GM19455 (cell line): ENCODE data around the gene PNP.
A peak's percentile ranks its signal among the peaks of the same experiment; 100 is the strongest.
"Not testable (repeated sequence)": the region's sequence is repeated elsewhere in the genome, so short reads cannot be mapped to it uniquely, and the experiment has no call there.

ENCODE experiments used
- ATAC-seq: cut with Tn5 transposase; IDR thresholded peaks from one replicate; pipeline ENCODE4 v1.9.1; 2021; ENCODE audit not compliant: unreplicated experiment

PNP gene

DNA sequence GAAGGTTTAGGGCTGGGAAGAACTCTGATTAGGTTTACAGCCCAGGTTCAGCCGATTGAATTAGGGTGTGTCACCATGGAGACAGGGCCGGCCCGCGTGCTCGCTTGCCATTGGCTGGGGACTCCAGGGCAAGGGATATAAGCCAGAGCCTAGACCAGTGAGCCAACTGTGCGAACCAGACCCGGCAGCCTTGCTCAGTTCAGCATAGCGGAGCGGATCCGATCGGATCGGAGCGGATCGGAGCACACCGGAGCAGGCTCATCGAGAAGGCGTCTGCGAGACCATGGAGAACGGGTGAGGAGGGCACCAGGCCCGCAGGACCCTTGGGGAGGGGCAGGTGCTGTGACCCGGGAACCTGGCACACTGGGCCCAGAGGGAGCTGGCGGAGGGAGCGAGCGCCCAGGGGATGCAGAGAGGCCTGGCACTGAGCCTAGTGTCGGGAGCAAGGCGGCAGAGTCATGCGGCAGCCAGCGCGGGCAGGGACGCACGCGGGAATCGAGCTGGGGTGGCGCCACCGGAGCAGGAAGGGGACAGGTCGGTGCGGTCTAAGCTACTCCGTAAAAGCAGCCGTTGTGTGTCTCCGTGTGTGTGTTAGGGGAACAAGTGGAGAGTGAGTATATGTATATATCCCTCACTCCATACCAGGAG, at the start of gene PNP:
TSS of gene PNP (plus strand) at position 165 of the 648 bp plus-strand sequence. CDS start at position 284, 119 bp downstream.
- ATAC-seq, result peak; percentile 96

DNA sequence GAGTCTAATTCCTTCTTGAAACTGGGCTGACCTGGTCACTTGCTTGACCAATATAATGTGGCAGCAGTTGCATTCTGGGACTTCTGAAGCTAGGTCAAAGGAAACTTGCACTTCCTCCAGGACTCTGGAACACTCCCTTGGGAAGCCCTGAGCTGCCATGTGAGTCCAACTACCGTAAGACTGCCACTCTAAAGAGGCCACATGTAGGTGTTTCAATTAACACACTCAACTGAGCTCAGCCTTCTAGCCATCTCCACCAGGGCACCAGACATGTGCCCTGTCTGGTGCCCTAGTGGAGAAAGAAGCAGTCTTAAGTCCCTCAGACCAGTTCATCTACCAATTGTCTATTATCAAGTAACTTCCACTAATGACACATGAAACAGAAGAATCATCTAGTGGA, 49.8 kb upstream of the PNP start:
- ATAC-seq, result no peak

DNA sequence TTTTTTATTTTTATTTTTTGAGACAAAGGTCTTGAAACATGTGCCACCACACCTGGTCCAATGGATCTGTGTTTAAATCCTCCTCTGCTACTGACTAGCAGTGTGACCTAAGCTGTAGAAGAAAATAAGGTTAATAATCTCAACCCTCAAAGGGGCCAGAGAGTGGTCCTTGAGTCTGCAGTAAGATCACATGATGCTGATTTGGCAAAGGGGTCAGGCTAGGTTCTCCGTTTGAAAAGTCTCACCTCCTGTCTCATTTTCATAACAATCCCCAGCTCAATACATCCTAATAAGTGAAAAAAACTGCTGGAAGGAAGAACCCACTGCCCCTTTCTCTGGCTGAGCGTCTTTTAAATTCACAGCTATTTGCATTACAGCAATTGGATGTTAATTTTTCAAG, 47.9 kb upstream of the PNP start:
- no peak for ATAC-seq

DNA sequence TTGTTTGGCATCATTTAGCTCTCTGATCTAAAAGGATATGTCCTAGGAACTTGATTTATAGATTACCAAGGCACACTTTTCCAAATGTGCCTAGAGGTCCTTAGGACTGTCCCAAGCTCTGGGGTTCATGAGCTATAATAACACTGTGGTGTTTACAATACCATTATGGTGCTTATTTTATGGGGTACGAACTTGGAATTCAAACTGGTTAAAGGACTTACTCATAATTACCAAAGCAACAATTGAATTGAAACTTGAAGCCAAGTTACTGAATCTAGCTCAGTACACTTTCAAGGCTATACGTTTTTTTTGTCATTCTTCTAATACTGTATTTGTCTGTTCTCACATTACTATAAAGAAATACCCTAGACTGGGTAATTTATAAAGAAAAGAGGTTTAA, 46.3 kb upstream of the PNP start:
- ATAC-seq, result no peak

DNA sequence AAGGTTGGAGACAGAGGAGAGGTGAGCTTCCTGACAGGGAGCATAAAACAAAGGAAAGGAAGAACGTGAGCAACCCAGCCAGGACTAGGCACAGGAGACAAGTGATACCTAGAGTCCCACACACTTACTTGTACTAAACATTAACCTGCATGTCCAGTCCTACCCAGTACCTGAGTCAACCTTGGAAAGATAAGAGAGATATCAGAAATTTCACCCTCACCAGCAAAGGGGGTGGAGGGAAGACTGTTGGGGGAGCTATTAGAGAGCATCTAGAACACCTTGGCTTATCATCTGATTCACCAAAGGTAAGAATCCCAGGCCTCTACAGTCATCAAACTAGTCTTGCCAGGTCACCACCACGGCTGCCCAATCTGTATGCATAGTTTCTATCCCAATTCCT, 44.4 kb upstream of the PNP start:
- no peak for ATAC-seq

DNA sequence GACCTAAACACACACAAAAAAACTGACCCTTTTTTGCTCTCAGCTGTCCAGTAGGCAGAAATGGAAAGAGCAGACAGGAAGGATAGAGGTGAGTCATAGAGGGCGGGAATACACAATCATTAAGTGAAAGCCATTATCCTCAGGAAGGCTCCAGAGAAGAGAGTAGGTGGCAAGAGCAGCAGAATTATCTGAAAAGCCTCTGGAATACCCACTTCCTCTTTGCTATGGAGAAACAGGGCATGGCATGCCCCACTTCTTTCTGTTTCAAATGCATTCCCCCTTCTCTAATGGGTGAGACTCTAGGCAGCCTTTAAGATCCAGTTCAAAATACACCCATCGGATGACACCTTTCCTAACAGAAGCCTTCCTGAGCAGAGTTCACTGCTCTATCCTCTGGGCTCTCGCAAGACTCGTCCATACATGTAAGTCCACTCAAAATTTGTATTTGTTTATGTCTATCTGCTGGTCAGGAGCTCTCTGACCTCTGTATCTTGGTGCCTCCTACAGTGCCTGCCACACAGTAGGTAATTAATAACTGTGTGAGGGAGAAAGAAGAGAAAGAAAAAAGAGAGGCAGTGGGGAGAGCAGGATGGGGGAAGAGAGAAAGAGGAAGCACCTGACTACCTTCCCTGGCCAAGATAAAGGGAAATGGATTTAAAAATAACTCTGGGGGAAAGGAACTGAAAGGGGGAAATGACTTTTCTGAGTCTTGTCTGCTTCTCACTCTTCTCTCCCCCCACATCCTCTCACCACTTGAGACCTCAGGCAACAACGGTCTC, 41.8 kb upstream of the PNP start:
- ATAC-seq, result peak; percentile 85

DNA sequence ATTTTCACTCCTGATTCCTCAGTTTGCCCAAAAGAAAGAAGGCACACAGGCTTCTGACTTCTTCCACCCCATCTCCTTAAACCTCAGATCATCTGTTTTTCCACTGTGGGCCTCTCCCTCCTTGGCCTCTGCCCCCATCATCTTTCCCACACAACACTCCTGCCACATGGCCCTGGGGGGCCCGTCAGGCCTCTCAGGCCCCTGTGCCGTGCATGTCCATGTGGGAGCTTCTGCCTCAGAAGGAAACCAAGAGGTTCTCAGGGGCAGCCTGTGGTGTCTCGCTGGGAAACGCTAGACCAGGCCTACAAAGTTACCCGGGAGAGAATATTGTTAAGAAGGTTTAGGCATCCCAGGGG, 41.2 kb upstream of the PNP start:
- peak; percentile 37 for ATAC-seq

DNA sequence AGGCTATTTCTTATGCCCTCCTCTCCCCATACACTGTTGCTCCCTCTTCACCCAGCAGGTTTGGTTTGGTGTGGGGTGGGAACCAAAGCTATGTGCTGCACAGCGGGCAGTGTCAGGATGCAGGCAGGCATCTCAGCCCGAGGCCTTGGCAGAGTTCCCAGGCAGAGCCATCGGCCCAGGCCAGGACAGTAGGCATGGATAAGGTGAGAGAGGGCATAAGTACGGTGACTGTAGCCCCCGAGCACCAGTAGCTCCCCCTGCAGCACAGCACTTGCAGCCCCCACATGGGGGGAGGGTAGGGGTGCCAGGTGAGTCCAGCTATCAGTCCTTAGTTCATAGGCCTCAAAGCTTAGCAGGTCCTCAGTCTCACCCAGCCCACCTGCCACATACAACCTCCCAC, 40.4 kb upstream of the PNP start:
- ATAC-seq, result no peak

DNA sequence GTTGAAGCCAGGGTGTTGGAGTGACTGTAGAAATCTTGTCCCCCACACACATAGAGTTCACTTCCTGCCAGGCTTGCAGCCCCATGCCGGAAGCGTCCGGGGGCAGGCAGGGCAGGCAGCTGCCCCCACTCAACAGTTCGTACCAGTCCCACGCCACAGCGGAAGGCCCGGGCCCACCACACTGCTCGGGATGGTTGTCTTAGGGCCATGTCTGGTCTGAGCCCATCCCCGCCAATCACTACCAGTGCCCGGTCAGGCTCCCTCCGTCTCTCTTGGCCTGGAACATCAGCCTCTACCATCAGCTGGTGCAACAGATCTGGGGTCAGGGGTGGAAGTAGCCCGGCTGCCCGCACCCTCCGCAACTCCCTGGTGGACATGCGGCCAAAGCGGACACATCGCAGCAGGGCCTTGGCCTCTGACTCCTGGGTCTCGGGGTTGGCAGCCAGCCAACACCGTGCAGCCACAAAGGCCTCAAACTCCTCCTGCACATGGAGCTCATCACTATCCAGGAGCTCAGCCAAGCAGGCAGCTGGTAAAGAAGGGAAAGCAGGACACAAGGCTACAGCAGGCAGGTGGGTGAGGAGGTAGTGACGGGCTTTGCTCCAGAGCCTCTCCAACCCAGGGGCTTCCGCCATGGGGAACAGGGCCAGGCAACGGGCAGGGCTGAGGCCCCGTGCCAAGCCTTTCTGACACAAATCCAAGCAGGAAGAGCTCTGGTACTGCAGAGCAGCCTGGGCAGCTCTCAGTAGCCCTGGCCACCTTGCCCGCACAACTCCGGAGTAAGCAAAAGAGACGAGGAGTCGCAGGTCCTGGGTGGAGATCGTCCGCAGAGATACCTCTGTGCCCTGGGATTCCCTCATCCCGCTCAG, 39.2 kb upstream of the PNP start:
- ATAC-seq, result no peak

DNA sequence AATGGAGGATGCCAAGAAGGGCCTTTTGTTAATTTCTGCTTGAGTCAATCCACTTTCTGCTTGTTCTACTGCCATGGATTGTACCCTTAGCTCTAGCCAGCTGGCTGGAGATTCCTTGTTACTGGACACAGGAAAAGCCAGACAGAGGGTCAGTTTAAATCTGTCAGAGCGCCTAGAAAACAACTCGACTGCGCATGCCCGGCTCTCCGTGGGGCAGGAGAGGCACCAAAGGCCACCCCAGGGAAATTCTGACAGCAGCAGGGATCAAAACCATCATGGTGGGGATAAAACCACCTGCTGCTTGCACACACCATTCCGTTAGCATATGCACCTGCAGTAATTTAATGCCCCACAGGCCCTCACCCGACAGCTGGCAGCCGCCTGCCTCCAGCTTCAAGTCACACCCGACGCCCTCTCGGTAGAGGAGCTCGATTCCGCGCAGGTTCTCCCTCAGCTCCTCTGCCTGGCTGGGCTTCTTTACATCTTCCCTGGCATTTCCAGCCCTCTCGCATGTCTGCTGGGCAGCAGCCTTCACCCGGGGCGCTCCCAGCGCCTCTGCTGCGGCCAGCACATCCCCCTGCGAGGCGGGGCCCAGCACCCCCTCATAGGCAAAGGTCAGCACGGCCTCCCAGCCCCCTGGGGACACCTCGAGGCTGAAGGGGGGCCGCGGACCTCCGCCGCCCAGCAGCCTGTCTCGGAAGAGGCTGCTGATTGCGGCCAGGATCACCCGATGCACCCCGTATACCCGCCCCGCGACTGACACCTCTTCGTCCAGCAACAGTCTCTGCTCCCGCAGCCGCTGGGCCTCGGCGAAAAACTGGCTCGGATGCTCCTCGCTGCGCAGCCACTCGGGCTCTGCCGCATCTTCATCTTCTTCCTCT, 34.3 kb upstream of the PNP start:
- no peak for ATAC-seq

DNA sequence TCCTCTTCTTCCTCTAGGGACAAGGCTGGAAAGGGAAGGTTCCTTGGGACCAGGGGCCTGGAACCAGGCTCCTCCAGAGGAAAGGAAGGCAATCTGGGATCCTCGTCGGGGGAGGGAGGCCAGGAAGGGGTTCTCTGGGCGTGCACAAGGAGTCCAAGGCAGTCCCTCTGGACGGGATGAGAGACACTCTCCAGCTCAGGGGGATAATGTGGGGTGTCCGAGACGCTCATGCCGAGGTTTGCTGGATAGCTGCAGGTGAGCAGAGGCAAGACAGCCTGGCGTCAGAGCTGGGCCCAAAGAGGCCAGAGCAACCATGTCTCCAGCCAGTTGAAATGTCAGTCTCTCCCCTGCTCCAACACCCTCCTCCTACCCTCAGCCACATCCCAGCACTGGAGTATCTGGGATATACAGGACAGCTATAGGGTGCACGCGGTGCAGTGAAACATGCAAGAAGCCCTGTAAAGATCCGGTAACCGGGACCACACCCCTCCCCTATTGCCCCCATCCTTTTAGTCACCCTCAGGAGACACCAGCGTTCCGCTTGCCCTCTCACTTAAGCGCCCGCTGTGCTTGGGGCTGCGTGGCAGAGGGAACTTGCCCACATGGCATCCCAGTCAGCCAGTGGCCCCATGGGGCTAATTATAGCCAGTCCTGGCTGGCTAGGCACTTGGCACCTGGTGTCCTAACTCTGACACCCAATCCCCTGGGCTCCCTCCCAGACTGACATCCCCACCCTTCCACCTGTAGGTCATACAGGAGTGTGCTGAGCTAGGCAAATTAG, 33.4 kb upstream of the PNP start, which contains the start of gene KLHL33:
TSS of gene KLHL33 (minus strand) at position 585 of the 781 bp plus-strand sequence. CDS start at position 230, 355 bp downstream.
- ATAC-seq, result no peak

DNA sequence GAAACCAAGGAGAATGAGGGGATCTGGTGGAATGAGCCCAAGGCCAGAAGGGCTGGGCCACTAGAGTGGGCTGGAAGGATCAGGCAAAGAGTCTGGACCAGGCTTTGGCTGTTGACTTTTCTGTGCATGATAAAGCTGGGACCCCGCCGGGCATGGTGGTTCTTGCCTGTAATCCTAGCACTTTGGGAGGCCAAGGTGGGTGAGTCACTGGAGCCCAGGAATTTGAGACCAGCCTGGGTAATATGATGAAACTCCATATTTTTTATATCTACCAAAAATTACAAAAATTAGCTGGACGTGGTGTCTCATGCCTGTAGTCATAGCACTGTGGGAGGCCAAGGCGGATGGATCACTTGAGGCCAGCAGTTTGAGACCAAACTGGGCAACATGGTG, 32.8 kb upstream of the PNP start:
- no peak for ATAC-seq

DNA sequence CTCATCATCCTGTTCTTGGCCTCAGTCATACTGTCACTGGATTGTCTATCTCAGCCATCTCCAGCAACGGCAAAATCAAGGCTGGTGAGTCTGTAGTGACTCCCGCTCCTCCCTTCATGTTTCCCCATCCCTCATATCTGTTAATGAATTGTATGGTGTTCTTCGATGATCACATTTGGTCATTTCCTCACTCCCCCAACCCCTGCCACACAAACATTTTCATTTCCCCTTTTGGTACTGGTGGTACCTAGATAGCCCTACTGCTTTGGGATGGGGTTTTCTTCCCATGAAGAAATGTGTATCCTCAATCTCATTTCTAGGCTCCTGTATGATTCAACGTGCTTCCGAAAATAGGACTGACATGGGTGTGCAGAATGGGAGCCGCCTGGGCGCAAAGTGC, 30.5 kb upstream of the PNP start:
- ATAC-seq, result no peak

DNA sequence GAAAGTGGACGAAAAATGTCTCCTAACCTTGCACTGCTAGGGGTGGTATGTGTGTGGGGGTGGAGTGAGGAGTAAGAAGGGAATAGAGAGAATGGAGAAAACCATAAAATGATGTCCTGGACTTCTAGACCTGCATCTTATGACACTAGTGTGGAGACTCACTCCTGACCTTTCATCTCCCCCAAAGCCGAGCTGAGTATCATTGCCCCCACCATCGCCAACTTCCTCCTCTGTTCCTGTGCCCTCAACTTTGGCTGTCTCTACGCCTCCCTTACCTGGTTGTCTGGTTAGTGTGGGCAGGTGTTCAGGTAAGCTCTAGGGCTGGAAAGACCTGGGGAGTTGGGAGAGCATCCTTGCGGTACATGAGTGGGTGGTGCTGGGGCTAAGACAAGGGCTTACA, 28.7 kb upstream of the PNP start:
- ATAC-seq, result no peak

DNA sequence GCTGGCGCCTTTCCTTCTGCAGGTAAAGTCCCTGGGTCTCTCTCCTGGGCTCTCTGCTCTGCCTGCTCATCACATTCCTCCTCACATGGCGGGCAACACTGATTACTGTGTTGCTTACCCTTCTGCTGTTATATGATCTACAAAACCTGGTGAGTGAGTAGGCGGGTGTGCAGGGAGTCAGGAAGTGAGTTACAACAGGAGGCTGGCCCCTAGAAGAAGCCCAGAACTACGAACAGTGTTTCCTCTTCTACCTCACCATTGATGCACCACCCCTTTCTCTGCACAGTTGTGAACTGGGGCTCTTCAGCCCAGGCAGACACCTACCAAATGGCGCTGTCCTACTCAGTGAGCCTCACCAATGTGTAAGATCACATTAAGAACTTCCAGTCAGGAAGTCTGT, 28.3 kb upstream of the PNP start:
- no peak for ATAC-seq

DNA sequence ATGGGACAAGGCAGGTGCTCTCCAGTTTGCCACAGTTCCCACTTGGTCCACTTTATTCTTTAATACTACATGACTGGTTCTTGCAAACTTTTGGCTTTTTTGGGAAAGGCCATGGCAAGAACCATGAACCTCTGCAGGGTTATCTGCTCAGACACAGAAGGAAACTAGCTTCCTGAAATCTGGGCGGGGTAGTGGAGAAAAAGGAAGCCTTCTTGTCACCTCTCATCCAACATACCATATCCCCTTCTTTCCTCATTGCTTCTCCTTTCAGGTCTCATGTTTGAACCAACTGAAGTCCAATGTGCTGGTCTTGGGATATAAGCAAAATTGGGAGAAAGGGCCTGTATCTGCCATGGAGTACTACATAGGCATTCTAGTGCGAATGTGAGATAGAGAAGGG, 27.7 kb upstream of the PNP start:
- ATAC-seq, result no peak

DNA sequence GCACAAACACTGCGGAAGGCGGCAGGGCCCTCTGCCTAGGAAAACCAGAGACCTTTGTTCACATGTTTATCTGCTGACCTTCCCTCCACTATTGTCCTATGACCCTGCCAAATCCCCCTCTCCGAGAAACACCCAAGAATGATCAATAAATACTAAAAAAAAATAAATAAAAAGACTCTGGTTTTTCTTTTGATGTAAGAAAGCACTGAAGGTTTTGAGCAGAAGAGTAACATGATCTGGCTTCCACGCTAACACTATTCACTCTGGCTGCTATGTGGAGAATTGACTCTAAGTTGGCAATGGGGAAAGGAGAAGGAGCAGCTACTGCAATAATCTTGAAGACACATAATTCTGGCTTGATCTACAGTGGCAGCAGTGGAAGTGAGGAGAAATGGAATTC, 25.6 kb upstream of the PNP start:
- ATAC-seq, result not testable (repeated sequence)

DNA sequence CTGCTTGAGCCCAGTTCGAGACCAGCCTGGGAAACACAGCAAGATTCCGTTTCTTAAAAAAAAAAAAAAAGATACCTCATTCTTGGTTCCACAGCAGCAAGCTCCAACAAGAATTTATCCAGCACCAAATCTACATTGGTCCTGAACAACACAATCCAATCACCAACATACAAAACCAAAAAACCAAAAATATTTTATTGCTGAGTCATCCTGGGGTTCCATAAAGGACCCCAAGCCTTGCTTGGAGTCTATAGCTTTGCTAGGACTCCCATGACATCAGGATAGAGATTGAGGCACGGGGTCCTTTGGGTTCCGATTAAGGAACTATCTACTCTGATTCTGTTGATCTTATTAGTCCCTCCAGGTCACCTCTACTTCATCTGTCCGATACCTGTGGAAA, 22.3 kb upstream of the PNP start:
- no peak for ATAC-seq

DNA sequence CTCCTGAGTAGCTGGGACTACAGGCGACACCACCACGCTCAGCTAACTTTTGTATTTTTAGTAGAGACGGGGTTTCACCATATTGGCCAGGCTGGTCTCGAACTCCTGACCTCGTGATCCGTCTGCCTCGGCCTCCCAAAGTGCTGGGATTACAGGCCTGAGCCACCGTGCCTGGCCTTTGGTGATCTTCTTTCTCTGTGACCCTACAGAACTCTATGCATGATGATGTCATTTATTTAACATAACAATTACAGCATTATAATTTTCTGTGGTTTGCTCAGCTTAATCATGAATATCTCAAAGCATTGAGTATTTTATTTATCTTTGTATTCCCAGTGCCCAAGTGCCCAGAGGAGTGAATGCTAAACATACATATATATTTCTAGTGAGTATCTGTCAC, 16.4 kb upstream of the PNP start:
- not testable (repeated sequence) for ATAC-seq
